Stomach (tissue), 9 donors: ENCODE measurements around the gene NINJ2. TPM values are rescaled to one million over a fixed set of nuclear protein-coding genes. Genes with fewer than 3 reads are reported as not detected.

ENCODE experiments used
- DNase-seq, 2 donors: peaks; one replicate each; pipeline versions ENCODE4 v3.0.0 to v3.0.0-alpha.2; 2013 to 2019
- H3K27ac ChIP-seq, 5 donors: fragments of 200-600 bp in 4 of 5; sonication (generic) in 4 of 5; one replicate each; pipeline ENCODE4 v1.5.1; 2013 to 2019; ENCODE audit warnings: mild to moderate bottlenecking in 1 of 5, moderate library complexity in 1 of 5
- H3K27me3 ChIP-seq, 3 donors: fragments of 200-600 bp; sonication (generic); one replicate each; pipeline ENCODE4 v1.5.1; 2017 to 2019; ENCODE audit warnings: mixed run types in 1 of 3
- H3K36me3 ChIP-seq, 4 donors: fragments of 200-600 bp; sonication (generic); 1 replicate in 3 of 4; 2 replicates in 1 of 4; pipeline ENCODE4 v1.5.1; 2016 to 2019
- H3K4me1 ChIP-seq, 4 donors: fragments of 200-600 bp; sonication (generic); one replicate each; pipeline ENCODE4 v1.5.1; 2016 to 2019
- H3K4me3 ChIP-seq, 4 donors: fragments of 200-600 bp; sonication (generic) in 3 of 4; one replicate each; pipeline ENCODE4 v1.5.1; 2016 to 2019; ENCODE audit warnings: mild to moderate bottlenecking in 1 of 4
- H3K9me3 ChIP-seq, 4 donors: fragments of 200-600 bp; sonication (generic); one replicate each; pipeline ENCODE4 v1.5.1; 2016 to 2019
- CTCF ChIP-seq, 7 experiments: fragments of 450-650 bp in 4 of 7; fragments of 200-600 bp in 3 of 7; sonication (generic) in 3 of 7; IDR thresholded peaks; one replicate each; pipeline ENCODE4 v1.5.1; 2016 to 2019; ENCODE audit warnings: antibody characterized with exemption in 7 of 7, control low read depth in 2 of 7, mild to moderate bottlenecking in 1 of 7
- EP300 ChIP-seq: sonication (generic); formaldehyde crosslinking; IDR thresholded peaks from one replicate; pipeline ENCODE4 v1.6.1; 2017; ENCODE audit warnings: antibody characterized with exemption
- POLR2A ChIP-seq, 4 donors: fragments of 450-650 bp; IDR thresholded peaks; one replicate each; pipeline ENCODE4 v1.6.1; 2016; ENCODE audit warnings: antibody characterized with exemption in 4 of 4, control low read depth in 2 of 4, mild to moderate bottlenecking in 1 of 4, moderate library complexity in 1 of 4
- POLR2AphosphoS5 ChIP-seq, 3 donors: sonication (generic); formaldehyde crosslinking; IDR thresholded peaks; one replicate each; pipeline ENCODE4 v1.6.1; 2016; ENCODE audit warnings: antibody characterized with exemption in 3 of 3
- WGBS, 5 donors: extraction: QIAGEN DNeasy Blood & Tissue Kit in 3 of 5; methylation state at CpG; one replicate each; pipeline versions ENCODE4 v1.1.5 to v1.1.7; 2013 to 2018; 5-methylcytosine and 5-hydroxymethylcytosine counted together
- intact Hi-C: fragments of 100-400 bp; cut with DNase I; formaldehyde crosslinking; loops from one replicate; pipeline ENCODE4 v1.15.1; 2023; ENCODE audit warnings: low total_unique reads
- polyA plus RNA-seq, 3 donors: library from polyadenylated mRNA; stranded (reverse); fragments of 200-250 nt; gene quantifications; one replicate each; pipeline ENCODE4 v1.2.3, GENCODE V29; 2013
- total RNA-seq, 5 donors: library from RNA; depleted of rRNA; stranded (reverse); fragments of >200 nt; gene quantifications; one replicate each; pipeline versions ENCODE4 v1.1.0 to v1.2.3, GENCODE V29; 2014 to 2016
- donor health status: healthy with polysubstance abuse.
- donor health status: Bipolar disorder and iron deficiency.
- donor health status: healthy.

The NINJ2 gene
- total and polyA plus RNA-seq, 8 donors, result 2.0 to 26.2 (median 5.0) TPM; not detected in 3

GRCh38 chr12:608413-608812 lies 54.8 kb downstream of the NINJ2 start:
- Histone ChIP-seq H3K4me1 (peaks cover 6 to 20% (median 9%) of the 10 kb centered on the region in 4 donors), H3K27me3 (no peaks in the 10 kb centered on the region), H3K36me3 (no peaks in the 10 kb centered on the region), H3K4me3 (no peak overlapping the region), H3K27ac (no peak overlapping the region), H3K9me3 (no peaks in the 10 kb centered on the region)
- no peak for TF ChIP-seq CTCF (IDR thresholded peaks at IDR 0.05)
- no peak for TF ChIP-seq EP300
- TF ChIP-seq POLR2A (IDR thresholded peaks at IDR 0.05), result no peak
- TF ChIP-seq POLR2AphosphoS5 (IDR thresholded peaks at IDR 0.05), result no peak
- no peak for DNase-seq
- WGBS, 5 donors, result 88 to 100% (median 93%) methylated on average over 3 of the region's 3 CpGs; no CpG with 5 or more reads in 1 of the 5 donors
- intact Hi-C loops, result no loop called here

GRCh38 chr12:607541-608001 lies 55.7 kb downstream of the NINJ2 start:
- TF ChIP-seq EP300 (no peak), POLR2AphosphoS5 (IDR thresholded peaks at IDR 0.05) (no peak), CTCF (IDR thresholded peaks at IDR 0.05) (no peak), POLR2A (IDR thresholded peaks at IDR 0.05) (no peak)
- Histone ChIP-seq H3K9me3 (no peaks in the 10 kb centered on the region), H3K36me3 (no peaks in the 10 kb centered on the region), H3K4me1 (peaks cover 6 to 20% (median 9%) of the 10 kb centered on the region in 4 donors), H3K27ac (peak overlapping the region in 2 of 5 donors; percentile 3 to 40), H3K27me3 (no peaks in the 10 kb centered on the region), H3K4me3 (no peak overlapping the region)
- intact Hi-C loops, result no loop called here
- WGBS, 5 donors, result 9 to 24% (median 18%) methylated on average over 4 to 5 of the region's 5 CpGs
- DNase-seq, result peak; percentile 33 to 78

- Histone ChIP-seq H3K27ac (no peak overlapping the region), H3K4me3 (no peak overlapping the region), H3K36me3 (no peaks in the 10 kb centered on the region), H3K9me3 (no peaks in the 10 kb centered on the region), H3K27me3 (no peaks in the 10 kb centered on the region), H3K4me1 (peaks cover 2 to 15% (median 6%) of the 10 kb centered on the region in 4 donors)
- no peak for DNase-seq
- TF ChIP-seq EP300 (no peak), POLR2A (IDR thresholded peaks at IDR 0.05) (no peak), CTCF (IDR thresholded peaks at IDR 0.05) (no peak), POLR2AphosphoS5 (IDR thresholded peaks at IDR 0.05) (no peak)
- intact Hi-C loops, result no loop called here
- 77 to 90% (median 82%) methylated on average over 6 to 7 of the region's 7 CpGs for WGBS, 5 donors
Observed at GRCh38 chr12:604956-605355, 58.3 kb downstream of the NINJ2 start.

- intact Hi-C loops, result no loop called here
- H3K4me3 ChIP-seq, result no peak overlapping the region
- no peaks in the 10 kb centered on the region for H3K9me3 ChIP-seq
- H3K36me3 ChIP-seq, result no peaks in the 10 kb centered on the region
- H3K4me1 ChIP-seq, result peaks cover 0 to 5% (median 2%) of the 10 kb centered on the region in 4 donors
- H3K27ac ChIP-seq, result no peak overlapping the region
- TF ChIP-seq POLR2AphosphoS5 (IDR thresholded peaks at IDR 0.05) (no peak), POLR2A (IDR thresholded peaks at IDR 0.05) (no peak), EP300 (no peak), CTCF (IDR thresholded peaks at IDR 0.05) (no peak)
- no peak for DNase-seq
- no peaks in the 10 kb centered on the region for H3K27me3 ChIP-seq
Observed at GRCh38 chr12:602700-603068, 60.6 kb downstream of the NINJ2 start.
